NCI-H2227 (cell line): ENCODE results near the gene OGDH.
"Not testable (repeated sequence)": the region's sequence is repeated elsewhere in the genome, so short reads cannot be mapped to it uniquely, and the experiment has no call there.

Experiments used
- DNase-seq: peaks from one replicate; lab custom pipeline; 2025; ENCODE audit not compliant: unreplicated experiment; lab: John Stamatoyannopoulos, UW

OGDH gene

DNA sequence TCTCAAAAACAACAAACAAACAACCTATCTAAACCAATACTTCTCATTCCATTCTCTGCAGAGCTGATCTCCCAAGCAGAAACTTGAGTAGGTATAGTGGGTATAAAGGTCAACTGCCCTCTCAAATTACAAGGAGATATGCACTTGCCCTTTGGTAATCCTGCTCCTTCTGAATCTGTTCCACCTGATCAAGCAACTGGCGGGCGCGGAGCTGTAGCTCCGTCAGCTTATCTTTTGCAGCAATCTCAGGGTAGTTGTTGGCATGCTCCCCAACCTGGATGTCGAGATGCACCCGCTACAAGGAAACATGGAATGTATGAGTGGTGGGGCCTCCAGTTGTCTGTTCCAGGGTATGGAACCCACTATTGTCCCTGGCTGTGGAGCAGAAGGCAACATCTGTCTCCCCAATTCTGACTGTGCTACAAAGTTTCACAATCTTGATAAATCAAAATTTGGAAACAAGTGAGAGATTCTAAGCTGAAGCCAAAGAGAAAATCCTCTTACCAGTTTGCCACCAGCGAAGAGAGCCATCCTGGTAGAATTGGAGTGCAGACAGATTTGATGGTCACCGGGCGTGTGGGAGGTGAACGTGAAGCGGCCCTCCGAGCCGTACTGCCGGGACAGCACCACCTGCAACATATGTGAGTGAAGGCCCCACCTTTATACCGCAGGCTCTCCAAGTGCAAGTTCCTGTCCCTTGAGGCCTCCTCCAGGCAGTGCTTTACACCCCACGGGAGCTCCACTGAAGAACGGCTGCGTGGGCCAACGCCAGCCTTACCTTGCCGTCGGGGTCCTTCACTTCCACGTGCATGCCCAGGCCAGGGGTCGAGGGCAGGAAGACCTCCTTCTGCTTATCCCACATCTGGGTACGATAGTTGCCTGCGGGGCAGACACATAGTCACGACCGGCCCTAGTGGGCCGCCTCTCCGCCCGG, 25.2 kb upstream of the OGDH start:
- DNase-seq: no peak

DNA sequence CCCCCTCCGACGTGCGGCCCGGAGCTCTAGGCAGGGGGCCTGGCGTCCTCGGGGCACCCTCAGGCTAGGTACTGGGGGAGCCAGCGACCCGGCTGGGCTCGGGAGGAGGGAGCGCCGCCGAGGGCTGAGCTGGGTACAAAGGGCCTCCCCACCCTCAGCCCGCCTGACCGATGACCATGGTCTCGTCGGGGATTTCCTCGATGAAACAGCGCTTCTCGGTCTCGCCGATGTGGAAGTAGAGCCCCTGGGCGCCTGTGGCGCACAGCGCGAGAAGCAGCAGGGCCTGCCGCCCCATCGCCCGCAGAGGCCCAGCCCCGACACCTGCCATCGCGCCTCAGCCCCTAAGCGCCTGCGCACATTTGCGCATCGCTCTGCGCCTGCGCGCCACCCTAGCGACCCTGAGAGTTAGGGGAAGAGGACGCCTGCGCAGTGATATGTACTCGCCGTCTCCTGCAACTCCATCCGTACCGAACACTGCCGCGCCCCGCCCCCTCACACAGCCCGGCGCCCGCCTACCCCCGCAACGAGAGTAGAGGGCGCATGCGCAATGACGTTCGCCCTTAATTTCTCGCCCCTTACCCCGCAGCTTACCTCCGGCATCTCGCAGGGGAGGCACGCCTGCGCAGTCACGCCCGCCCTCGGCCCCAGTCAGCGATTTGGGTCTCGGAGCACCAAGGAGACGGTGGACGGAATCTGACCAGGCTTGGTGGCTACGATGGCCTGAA, 24.4 kb upstream of the OGDH start, which contains the start of gene TMED4:
TSS of gene TMED4 (minus strand) at position 353 of the 725 bp plus-strand sequence. CDS start at position 328, 25 bp downstream.
- peak; percentile 98 for DNase-seq

DNA sequence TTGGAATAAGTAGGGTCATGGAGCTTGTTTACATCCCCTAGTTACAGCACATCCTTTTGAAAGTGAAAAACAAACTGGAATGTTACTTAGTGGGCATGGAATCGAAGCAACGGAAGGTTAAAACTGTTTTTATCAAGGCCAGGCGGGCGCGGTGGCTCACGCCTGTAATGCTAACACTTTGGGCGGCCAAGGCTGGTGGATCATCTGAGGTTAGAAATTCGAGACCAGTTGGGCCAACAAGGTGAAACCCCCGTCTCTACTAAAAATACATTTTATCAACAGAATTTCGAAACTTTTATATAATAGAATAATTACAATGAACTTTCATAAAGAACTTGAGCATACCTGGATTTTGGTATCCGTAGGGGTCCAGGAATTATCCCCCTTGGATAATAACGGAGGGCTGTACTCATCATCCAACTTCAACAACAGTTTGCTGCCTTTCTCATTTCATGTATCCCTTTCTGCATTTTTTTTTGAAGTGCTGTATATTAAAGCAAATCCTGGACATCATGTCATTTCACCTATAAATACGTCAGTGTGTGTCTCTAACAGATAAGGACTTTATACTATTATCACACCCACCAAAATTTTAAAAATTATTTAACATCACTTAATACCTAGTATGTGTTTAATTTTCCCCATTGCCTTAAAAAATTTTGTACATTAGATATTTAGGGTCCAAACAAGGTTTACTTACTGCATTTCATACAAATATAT, 23.1 kb upstream of the OGDH start:
- no peak for DNase-seq

DNA sequence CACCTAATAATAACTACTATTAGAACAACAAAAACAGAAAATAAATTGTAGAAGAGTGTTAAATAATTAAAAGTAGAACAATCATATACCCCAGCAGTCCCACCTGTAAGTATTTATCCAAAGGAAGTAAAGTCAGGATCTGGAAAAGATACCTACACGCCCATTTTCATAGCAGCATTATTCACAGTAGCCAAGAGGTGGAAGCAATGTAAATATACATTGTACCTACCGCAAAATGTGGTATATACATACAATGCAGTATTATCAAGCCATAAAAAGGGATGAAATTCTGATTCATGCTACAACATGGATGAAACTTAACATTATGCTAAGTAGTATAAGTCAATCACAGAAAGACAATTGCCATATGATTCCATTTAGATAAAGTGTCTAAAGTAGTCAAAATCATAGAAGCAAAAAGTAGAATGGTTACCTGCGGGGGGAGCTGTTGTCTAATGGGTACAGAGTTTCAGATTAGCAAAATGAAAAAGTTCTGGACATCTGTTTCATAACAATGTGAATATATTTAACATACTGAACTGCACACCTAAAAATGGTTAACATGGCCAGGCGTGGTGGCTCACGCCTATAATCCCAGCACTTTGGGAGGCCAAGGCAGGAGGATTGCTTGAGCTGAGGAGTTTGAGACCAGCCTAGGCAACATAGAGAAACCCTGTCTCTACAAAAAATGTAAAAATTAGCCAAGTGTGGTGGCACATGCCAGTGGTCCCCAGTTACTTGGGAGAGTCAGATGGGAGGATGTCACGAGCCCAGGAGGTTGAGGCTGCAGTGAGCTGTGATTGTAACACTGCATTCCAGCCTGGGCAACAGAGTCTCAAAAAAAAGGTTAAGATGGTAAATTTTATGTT, 18.4 kb upstream of the OGDH start:
- DNase-seq: no peak

DNA sequence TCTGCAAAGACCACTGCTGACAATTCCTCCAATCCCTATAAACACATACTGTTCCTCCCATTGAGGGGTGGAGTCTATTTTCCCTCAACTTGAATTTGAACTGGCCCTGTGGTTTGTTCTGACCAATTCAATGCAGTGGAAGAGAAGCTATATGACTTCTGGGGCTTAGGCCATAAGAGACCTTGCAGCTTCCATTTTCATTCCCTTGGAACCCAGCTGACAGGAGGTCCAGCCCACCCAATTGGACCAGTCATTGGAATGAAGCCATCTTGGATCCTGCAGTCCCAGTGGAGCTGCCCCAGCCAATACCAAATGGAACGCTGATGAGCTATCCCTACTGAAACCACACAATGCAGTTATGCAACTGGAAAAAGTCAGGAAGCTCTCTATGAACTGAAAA, 15.5 kb upstream of the OGDH start:
- no peak for DNase-seq

DNA sequence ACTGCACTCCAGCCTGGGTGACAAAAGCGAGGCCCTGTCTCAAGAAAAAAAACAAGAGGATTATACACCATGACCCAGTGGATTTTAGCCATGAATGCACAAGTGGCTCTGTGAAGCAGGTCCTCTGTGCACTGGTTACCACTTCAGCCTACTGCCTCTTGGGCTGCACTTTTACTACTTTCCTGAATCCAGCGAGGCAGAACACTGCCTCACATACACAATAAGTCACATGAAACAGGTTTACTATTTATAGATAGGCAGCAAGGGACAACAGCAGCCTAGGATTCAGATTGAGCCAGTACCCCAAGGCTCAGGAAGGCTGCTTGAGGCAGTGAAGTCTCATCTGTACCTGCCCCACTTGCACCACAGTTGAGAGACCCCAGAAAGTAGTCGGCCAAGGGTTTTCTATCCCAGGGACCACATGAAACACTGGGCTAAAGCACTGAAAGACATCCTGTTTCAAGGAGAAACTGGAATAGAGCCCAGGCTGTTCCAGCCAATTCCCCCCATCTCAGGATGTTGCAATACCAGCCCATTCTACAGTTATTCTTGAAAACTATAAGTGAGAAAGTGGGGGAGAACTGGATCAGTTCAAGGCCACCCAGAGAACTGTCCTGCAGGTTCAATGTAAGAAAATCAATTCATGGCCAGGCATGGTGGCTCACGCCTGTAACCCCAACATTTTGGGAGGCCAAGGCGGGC, 10.3 kb upstream of the OGDH start:
- DNase-seq: no peak

DNA sequence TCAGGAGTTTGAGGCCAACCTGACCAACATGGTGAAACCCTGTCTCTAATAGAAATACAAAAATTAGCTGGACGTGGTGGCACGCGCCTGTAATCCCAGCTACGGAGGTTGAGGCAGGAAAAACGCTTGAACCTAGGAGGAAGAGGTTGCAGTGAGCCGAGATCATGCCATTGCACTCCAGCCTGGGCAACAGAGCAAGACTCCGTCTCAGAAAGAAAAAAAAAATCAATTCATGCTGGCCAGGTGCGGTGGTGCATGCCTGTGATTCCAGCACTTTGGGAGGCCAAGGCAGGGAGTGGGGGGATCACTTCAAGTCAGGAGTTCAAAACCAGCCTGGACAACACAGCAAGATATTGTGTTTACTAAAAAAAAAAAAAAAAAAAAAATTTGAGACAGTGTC, 9.2 kb upstream of the OGDH start:
- not testable (repeated sequence) for DNase-seq

DNA sequence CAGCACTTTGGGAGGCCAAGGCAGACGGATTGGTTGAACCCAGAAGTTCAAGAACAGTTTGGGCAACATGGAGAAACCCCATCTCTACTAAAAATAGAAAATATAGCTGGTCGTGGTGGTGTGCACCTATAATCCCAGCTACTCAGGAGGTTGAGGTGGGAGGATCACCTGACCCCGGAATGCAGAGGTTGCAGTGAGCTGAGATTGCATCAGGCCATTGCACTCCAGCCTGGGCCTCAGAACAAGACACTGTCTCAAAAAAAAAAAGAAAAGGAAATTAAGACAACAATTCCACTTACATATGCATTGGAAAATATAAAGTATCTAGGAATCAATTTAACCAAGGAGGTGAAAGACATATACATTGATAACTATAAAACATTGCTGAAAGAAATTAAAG, 7.2 kb upstream of the OGDH start:
- DNase-seq: no peak

DNA sequence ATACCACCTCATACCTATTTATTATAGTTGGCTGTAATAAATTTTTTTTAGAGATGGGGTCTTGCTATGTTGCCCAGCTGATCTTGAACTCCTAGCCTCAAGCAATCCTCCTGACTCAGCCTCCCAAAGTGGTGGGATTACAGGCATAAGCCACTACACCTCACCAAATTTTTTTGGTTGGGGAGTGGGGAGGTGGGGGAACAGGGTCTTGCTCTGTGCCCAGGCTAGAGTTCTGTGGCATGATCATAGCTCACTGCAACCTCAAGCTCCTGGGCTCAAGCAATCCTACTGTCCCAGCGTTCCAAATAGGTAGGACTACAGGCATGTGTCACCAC, 3.9 kb upstream of the OGDH start:
- no peak for DNase-seq

DNA sequence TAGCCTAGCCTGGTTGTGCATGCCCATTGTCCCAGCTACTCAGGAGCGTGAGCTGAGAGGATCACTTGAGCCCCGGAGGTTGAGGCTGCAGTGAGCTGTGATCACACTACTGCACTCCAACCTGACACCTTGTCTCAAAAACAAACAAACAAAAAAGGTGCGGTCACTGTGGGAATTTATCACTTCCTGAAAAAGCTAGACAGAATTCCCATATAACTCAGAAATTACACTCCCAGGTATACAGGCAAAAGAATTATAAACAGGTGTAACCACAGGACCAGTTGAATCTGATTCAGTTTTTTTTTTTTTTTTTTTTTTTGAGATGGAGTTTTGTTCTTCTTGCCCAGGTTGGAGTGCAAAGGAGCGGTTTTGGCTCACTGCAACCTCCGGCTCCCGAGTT, 3.2 kb upstream of the OGDH start:
- no peak for DNase-seq

DNA sequence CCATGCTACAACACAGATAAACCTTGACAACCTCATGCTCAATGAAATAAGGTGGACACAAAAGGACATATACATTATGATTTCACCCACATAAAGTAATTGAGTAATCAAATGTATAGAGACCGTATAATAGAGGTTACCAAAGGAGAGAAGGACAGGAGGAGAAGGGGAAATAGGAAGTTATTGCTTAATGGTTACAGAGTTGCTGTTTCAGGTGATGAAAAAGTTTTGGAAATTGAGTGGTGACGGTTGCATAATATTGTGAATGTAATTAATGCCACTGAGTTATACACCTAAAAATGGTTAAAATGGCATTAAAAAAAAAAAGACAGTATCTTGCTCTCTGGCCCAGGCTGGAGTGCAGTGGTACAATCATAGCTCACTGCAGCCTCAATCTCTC, 1.5 kb upstream of the OGDH start:
- DNase-seq: no peak

DNA sequence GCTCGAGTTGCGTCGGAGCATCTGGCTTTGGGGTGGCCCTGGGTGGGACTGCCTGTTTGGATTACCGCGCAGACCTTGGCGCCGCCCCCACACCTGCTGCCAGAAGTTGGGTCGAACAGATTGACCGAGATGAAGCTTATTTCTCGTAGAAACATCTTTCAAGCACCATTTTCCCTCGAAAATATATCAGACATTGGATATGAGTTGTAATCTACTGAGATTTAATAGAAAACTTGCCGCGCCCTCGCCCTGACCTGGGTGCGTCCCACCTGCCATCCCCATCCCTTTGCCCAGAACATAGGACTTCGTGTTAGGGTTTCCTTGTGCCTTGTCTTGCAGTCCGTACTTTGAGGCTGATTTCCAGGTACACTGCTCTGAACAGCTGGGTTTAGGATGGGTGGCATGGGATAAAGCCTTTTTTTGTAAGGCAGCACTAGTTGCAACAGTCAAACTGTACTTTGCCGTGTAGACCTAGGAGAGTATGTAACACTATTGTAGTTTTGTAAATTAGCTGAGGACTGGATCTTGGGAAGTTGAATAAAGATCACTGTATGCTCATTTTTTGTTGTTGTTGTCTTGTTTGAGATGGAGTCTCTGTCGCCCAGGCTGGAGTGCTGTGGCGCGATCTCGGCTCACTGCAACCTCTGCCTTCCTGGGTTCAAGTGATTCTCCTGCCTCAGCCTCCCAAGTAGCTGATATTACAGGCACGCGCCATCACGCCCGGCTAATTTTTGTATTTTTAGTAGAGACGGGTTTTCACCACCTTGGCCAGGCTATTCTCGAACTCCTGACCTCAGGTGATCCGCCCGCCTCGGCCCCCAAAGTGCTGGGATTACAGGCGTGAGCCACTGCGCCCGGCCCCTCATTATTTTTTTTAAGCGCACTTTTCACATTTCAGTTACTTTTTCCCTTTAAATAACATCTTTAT, 978 bp downstream of the OGDH start:
- no peak for DNase-seq

DNA sequence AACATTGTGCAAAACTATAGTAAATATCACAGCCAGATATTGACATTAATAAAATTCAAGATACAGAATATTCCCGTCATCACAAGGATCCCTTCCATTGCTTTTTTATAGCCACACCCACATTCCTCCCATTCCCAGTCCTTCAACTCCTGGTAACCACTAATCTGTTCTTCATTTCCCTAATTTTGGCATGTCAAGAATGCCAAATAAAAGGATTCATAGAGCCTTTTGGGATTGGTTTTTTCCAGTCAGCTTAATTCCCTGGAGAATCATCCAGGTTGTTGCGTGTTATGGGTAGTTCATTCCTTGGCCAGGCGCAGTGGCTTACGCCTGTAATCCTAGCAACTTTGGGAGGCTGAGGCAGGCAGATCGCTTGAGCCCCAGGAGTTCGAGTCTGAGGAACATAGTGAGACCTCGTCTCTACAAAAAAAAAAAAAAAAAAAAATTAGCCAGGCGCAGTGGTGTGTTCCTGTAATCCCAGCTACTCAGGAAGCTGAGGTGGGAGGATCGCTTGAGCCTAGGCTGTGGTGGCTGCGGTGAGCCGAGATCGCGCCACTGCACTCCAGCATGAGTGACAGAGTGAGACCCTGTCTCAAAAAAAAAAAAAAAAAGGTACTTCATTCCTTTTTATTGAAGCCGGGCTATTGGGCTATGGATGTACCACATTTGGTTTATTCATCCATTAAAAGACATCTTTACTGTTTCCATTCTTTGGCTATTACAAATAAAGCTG, 2.7 kb downstream of the OGDH start:
- DNase-seq: no peak

DNA sequence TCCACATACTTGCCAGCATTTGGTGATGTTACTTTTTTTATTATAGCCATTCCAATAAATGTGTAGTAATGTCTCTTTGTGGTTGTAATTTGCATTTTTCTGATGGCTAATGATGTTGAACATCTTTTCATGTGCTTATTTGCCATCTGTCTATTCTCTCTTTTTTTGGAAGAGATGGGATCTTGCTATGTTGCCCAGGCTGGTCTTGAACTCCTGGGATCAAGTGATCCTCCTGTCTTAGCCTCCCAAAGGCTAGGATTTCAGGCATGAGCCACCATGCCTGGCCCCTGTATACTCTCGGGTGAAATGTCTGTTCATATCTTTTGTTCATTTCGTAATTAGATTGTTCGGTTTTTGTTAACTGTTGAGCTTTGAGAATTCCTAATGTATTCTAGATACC, 3.4 kb downstream of the OGDH start:
- DNase-seq: no peak

DNA sequence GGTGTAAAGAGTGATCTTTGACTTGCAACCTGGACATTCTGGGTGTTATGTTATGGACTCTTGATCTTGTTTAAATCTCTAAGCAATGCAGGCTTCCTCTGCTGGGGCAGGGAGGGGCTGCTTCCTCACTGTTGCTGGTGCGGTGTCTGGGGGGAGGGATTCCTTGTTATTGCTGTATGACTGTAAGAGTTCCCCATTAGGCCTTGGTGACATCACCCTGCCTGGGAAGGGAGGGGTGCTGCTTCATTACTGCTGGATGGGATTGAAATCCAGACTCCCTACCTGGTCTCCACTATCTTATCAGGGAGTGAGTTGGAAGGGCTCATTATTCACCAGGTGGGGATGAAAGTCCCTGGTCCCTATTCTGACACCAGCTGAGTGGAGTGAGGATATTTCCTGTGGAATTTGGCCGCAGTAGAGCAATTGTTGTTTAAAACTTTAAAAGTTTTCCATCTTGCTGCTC, 8.8 kb downstream of the OGDH start:
- no peak for DNase-seq

DNA sequence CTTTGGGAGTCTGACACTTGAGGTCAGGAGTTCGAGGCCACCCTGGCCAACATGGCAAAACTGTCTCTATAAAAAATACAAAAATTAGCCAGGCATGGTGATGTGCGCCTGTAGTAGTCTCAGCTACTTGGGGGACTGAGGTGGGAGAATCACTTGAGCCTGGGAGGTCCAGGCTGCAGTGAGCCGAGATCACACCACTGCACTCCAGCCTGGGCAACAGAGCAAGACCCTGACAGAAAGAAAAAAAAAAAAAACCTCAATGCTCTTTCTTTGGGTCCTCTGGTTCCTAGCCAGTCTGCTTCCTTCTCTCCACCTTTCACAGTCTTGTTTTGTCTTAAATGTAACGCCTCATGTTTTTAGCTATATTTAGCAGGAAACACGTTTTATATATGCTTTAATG, 9.4 kb downstream of the OGDH start:
- DNase-seq: no peak

DNA sequence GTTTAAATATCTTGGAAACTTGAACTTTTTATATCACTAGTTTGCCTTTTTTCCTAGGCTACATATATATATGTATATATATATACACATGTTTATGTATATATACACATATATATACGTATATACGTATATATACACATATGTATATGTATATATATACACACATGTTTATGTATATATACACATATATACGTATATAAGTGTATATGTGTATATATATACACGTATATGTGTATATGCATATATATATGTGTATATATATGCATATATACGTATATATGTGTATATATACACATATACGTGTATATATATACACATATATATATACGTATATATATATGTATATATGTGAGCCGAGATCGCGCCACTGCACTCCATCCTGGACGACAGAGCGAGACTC, 10.1 kb downstream of the OGDH start:
- no peak for DNase-seq

DNA sequence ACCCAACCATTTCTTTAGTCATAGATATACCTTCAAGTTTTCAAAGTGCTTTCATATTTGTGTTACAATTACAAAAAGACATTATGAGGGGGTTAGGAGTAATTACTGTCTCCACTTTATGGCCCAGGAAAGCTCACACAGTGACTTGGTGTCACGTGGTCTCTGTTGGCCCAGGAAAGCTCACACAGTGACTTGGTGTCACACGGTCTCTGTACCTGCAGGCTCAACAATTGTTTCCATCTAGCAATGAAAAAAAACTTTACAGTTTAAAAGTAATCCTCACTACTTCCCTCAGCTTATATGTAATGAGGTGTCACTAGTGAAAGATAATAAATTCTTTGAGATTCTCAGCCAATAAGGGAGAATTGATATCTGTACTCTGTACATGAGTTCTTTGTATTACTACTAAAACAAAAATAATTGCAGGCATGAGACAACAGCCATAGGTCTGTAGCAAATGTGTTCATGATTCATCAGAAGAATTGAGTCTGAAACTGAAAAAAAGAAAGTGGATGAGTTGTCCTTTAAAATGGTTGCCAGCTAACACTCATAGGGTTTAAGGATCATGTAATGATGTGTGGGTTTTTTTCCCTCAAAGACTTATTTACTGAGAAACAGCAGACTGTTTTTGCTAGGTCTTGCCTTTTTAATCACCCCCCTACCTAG, 10.9 kb downstream of the OGDH start:
- no peak for DNase-seq
